GM21528 (cell line): ENCODE results near the gene SFN.
"Not testable (repeated sequence)": the region's sequence is repeated elsewhere in the genome, so short reads cannot be mapped to it uniquely, and the experiment has no call there.

Experiments used
- ATAC-seq: cut with Tn5 transposase; IDR thresholded peaks from one replicate; pipeline ENCODE4 v1.9.1; 2021; ENCODE audit warnings: mild to moderate bottlenecking, moderate library complexity; ENCODE audit not compliant: unreplicated experiment, low FRiP score

Gene SFN

DNA sequence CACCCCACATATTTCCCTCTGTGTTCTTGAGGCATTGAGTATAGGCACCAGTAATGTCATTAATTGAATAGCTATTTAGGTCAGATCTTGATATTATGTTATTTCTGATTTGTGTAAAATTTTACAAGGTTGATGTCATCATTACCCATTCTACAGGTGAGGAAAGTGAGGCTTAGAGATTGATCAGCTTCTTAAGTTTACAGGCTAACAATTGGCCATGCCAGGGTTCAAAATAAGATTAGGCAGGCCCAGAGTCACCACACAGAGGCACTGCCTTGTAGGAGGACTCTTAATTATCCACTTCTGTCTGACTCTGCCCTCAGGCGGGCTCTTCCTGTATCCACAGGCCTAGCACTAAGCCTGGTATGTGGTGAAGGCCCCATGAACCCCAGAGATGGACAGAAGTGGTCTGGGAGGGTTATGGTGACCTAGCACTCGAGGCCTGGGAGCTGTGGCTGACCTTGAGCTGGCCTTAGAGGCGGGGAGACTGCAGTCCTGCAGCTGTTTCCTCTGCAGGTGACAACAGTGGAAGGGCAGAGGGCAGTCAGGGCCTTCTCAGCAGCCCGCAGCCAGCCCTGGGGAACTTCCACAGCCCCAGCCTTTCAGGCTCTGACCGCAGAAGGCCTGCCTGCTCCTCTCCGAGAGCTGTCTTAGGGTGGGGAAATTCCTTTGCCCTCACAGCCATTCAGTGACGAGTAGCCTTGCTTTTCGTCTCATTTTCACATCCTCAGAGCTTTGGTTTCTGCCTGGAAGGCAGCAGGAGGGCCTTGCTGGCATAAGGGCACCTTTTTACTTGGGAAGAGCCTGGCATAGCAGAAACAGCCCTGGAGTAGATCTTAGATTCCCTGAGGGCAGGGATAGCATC is 24.2 kb upstream of the SFN start:
- peak; percentile 70 for ATAC-seq

- peak; percentile 11 for ATAC-seq
These were observed 23.6 kb upstream of the SFN start for GRCh38 chr1:26839339-26839722.

DNA sequence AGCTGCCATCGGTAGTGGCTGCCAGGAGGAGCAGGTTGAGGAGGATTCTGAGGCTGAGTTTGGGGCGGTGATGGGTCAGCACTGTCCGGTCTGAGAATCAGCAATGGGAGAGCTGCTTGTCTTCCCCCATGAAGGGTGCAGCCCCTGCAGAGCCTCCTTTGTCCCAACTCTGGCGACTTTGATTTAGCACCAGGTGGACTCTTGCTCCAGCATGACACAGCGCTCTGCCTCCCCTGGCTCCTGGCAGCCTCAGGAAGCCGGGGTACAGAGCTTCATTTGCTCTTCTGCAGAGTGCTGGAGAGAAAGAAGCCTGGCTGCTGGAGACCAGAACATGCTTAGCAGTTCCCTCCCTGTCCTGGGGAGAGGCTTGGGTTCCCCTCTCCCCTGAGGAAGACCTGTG is 23.2 kb upstream of the SFN start:
- ATAC-seq = no peak

GRCh38 chr1:26844424-26845196 is 18.3 kb upstream of the SFN start:
- no peak for ATAC-seq

GRCh38 chr1:26847826-26848225 is 15.1 kb upstream of the SFN start:
- not testable (repeated sequence) for ATAC-seq

DNA sequence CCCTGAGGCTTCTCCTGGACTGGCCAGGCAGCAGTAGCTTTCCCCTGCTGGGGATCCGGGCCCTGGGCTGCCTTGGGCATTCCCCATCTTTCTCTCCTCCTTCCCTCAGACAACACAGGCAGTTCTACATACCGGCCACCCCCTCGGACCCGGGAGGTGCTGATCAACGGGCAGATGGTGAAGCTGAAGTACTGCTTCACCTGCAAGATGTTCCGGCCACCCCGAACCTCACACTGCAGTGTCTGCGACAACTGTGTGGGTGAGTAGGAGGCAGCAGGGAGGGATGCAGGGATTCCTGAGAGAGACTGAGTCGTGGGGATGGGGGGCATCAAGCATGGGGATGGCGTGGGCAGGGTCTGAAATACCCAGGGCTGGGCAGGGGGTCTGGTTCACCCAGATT is 14.4 kb upstream of the SFN start:
- ATAC-seq = no peak

DNA sequence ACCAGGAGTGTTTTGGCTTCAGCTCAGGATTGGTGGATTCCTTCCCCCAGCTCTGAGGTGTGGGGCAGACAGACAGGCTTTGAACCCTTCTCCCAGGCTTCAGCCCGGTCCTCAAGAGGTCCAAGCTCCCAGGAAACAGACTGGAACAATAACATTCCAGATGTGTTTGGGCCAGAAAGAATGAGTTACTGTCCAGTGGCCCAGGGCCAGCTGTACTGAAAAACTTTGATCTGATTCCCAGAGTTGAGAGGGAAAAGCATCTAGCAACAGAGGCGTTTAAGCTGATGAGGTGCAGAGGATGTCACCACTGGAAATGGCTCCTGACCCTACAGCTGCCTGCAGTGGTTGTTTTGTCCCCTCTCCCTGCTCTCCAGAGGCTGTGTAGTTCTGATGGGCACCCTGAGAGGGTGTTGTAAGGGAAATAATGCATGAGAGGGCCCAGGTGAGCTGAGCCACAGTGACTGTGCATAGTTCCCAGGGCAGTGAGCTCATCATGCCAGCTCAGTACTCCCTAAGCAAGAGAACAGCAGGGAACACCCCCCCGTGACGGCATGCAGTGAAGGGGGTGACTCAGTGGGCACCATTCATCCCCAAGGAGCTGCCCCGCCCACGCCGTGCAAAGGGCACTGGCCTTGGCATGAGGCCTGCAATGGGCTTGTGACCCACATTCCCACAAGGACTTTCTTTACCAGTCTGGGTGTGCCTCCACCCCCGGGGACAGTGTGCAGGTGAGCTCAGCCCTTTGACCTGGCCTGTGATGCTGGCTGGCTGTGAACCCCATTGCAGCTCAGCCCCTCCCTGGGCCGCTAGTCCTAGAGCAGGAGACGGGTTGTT is 13.8 kb upstream of the SFN start:
- no peak for ATAC-seq

DNA sequence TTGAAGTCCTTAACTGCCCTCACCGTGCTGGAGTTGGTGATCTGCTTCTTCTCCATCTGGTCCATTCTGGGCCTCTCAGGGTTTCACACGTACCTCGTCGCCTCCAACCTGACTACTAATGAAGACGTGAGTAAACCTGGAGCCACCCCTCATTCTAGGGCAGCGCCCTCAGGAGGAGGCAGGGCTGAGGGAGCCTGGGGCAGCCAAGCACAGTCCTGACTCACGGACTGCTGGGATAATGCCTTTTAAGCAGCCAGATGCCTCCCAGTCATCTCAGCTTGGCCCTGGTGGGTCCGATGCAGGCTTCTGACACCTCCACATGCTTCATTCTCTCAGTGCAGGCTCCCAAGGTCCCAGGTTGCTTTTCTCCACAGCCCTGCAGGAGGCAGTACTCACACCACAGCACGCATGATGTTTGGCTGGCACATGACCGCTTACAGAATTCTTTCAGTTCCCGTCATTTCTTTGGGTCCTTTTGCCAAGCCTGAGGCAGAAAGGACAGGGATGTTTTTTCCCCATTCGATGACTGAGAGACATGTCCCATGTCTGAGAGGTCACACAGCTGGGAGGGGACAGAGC is 11.8 kb upstream of the SFN start:
- ATAC-seq = no peak

DNA sequence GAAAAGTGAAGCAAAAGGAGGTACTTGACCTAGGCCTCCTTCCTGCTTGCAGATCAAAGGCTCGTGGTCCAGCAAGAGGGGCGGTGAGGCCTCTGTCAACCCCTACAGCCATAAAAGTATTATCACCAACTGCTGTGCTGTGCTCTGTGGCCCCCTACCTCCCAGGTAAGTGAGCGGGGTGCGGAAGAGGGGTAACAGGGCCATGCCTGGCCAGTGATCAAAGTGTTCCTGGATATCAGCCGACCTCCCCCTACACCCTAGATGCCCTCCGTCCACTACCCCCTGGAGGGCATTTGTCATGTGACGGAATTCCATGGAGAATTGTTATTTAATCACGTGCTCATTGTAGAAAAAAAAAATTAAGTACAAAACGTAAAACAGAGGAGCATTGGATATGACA is 10.2 kb upstream of the SFN start:
- ATAC-seq = no peak

DNA sequence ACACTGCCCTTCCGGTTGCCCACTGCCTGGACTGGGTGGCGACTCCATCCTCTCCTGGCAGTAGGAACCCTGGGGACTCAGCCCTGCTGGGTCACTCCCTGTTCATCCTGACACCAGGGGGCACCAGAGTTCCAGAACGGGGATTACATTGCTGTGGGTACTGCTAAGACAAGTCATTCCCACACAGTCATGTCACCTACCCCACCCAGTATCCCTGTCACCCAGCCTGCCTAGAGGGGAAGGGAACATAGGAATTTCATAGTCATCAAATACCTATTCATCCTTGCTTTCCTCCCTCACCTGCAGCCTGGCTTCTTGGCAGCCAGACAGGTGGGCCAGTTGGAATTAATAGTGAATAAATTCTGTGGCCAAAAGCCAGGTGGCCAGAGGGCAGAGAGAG is 9.8 kb upstream of the SFN start:
- no peak for ATAC-seq

DNA sequence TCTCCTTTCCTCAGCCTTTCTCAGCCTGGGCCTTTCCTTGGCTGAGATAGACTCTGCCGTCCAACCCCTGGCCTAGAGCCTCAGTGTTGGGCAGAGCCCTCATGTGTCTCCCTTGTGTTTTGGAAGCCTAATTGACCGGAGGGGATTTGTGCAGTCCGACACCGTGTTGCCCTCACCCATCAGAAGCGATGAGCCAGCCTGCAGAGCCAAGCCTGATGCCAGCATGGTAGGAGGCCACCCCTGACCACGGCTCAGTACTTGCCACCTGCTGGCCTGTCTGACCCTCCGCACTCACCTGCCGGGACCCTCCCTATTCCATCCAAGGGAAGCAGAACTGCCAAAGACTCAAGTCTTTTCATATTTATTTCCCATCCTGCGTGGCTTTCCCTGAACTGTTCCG is 9.3 kb upstream of the SFN start:
- no peak for ATAC-seq

GRCh38 chr1:26854906-26855305 is 8.0 kb upstream of the SFN start:
- no peak for ATAC-seq

GRCh38 chr1:26855636-26856035 is 7.3 kb upstream of the SFN start:
- no peak for ATAC-seq

GRCh38 chr1:26856181-26856580 is 6.8 kb upstream of the SFN start:
- ATAC-seq = no peak

GRCh38 chr1:26856604-26857469 is 6.1 kb upstream of the SFN start:
- no peak for ATAC-seq

DNA sequence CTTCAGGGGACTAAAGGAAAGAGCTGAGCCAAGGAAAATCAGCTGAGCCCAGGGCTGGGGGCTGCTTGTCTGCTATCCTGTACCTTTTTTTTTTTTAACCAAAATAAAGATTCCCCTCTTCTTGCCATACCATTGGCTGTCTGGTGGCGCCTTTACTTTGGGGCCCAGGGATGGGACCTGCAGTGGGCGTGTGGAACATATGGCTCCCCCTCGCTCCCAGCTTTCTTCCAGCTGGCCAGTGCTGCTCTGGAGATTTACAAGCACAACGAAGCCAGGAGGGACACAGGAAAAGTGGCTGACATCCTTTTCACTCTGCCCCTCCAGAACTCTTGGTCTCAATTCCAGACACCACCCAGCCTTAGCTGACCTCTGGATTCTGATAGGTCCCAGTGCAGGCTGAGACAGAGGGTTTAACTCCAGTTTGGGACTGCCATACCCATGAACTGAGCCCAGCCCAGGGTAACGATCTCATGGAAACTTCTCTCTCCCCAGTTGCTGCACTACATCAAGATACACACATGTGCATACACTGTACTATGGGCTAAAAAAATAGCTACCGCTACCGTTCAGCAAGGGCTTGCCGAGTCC is 5.4 kb upstream of the SFN start:
- no peak for ATAC-seq

DNA sequence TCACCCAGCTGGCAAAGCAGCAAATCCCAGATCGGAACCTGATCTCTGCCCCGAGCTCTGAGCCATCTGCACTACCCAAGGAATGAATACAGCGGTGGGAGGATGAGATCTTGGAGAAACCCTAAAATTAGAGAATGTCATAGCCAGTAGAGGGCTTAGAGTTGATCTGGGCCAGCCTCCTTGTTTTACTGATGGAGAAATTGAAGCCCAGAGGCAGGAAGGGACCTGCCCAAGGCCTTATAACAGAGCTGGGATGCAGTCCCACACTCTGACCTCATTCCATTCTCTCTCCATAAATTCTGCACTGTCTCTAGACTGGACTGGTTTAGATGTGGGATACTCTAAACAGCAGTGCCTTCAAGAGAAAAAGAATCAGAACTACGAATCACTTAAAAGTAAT is 4.8 kb upstream of the SFN start:
- ATAC-seq = no peak

- ATAC-seq = no peak
These were observed 3.9 kb upstream of the SFN start for GRCh38 chr1:26858891-26859640.

- no peak for ATAC-seq
These were observed 1.7 kb upstream of the SFN start for GRCh38 chr1:26861286-26861701.
